Measurements from ENCODE around the gene PDE11A.

Gene PDE11A

DNA sequence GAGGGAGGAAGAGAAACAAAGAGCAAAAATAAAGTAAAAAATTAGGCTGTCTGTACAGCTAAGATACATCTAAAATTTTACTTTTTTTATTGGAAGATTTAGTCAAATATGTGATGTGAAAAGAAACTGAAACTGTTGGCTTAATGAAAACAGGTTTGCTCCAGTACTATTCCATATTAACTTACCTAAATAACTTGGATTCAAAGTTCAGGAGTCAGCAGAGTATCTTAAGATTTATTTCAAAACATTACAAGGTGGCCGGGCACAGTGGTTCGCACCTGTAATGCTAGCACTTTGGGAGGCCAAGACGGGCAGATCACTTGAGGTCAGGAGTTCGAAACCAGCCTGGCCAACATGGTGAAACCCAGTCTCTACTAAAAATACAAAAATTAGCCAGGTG is 197.9 kb downstream of the PDE11A start:
- no peak for DNase-seq (ENCODE audit: extremely low read depth, low read depth)
- TF ChIP-seq CTCF (IDR thresholded peaks at IDR 0.05; ENCODE audit: low read depth, low read length): no peak

DNA sequence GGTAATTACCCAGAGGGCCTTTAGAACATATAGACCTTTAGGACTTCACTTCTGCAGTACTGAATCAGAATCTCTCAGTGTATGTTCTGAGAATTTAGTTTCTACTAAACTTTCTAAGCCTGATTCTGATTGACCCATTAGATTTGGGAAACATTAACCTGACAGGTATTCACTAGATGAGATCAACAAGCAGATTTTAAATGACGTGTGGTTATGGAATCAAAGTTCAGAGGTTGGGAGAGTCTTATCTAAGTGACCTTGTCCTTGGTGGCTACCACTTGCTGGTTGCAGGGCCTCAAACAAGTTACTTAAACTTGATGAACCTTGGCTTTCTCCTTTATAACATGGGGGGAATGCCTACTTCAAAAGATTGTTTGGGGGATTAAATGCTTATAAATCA is 198.7 kb downstream of the PDE11A start:
- DNase-seq (ENCODE audit: extremely low read depth, low read depth): no peak
- TF ChIP-seq CTCF (IDR thresholded peaks at IDR 0.05; ENCODE audit: low read depth, low read length): no peak

DNA sequence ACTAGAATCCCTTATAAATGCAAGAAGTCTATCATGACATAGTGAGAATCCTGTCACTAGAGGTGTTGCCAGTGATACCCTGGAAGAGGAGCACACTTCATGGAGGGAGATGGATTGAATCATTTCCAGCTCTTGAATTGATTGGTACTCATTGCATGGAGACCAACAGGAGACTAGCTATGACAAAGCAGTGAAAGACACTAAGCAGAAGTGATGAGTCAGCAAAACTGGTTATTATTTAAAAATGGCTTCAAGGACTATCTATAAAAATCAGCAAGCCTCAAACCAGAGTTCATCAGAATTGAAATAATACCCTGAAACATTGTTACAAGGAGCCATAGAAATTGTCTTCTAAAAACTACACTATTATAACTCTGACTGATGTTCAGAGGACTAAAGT is 200.3 kb downstream of the PDE11A start:
- no peak for TF ChIP-seq CTCF (IDR thresholded peaks at IDR 0.05; ENCODE audit: low read depth, low read length)
- no peak for DNase-seq (ENCODE audit: extremely low read depth, low read depth)

DNA sequence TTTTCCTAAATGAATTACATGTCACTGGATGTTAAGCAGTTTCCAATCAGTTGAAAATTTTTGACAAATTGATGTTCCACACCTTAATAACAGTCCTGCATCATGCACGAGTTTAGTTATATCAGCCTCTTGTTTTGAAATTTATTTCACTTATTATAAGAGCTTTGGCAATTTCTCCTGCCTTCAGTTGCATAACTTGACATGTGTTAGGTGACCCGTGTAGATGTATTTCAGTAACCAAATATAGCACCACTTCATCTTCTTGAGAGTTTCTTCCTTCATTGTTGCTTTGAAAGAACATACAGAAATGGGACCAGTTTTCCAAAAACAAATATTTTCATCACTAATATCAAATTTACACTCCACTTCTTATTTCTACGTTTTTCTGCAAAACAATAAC is 202.7 kb downstream of the PDE11A start:
- no peak for TF ChIP-seq CTCF (IDR thresholded peaks at IDR 0.05; ENCODE audit: low read depth, low read length)
- DNase-seq (ENCODE audit: extremely low read depth, low read depth): no peak

DNA sequence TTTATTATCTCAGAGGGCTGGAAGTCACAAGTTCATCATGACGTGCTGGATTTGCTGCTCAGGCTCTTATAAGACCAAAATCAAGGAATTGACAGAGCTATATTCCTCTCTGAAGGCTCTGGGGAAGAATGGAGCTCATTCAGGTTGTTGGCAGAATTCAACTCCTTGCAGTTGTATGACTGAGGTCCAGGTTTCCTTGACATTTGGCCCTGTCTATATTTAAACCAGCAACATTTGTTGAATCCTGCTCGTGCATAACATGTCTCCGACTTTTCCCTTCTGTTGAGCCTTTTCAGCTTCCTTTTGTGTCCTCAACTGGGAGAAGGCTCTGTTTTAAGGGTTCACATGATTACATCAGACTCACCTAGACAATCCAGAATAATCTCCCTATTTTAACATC is 203.4 kb downstream of the PDE11A start:
- no peak for TF ChIP-seq CTCF (IDR thresholded peaks at IDR 0.05; ENCODE audit: low read depth, low read length)
- DNase-seq (ENCODE audit: extremely low read depth, low read depth): no peak

- no peak for TF ChIP-seq CTCF (IDR thresholded peaks at IDR 0.05; ENCODE audit: low read depth, low read length)
- no peak for DNase-seq (ENCODE audit: extremely low read depth, low read depth)
Observed at GRCh38 chr2:177868806-177869205, 203.8 kb downstream of the PDE11A start.

DNA sequence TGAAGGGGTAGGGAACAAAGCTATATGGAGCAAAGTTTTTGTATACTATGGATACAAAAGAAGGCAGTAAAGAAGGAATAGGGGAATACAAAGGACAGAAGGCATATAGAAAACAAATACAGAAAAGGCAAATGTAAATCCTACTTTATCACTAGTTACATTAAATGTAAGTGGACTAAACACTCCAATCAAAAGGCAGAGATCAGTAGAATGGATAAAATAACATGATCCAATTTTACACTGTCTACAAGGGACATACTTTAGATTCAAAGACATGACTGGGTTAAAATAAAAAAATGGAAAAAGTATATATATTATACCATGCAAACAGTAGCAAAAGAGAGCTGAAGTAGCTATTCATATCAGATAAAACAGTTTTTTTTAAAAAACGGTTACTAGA is 215.0 kb downstream of the PDE11A start:
- DNase-seq (ENCODE audit: extremely low read depth, low read depth): no peak

More for the DNA sequence above, 215.0 kb downstream of the PDE11A start:
- no peak for TF ChIP-seq CTCF (IDR thresholded peaks at IDR 0.05; ENCODE audit: low read depth, low read length)

Measured in AG09319 (cell line).